Activated CD8-positive, alpha-beta T cell treated with anti-CD3 and anti-CD28 coated beads for 36 hours (primary cell): ENCODE results near the gene FKBP2. TPM values are rescaled to one million over a fixed set of nuclear protein-coding genes. Genes with fewer than 3 reads are reported as not detected.

Source experiments
- ATAC-seq: fragments of 200-7000 bp; cut with Tn5 transposase; one replicate; pipeline ENCODE4 v1.10.0; 2021; ENCODE audit warnings: mild to moderate bottlenecking, moderate library complexity
- CTCF ChIA-PET: fragments of 350-600 bp; sonication (Branson Sonifier 250); formaldehyde crosslinking; loops from one replicate; lab custom pipeline; 2021; ENCODE audit warnings: antibody characterized with exemption; lab: Charles Lee
- POLR2A ChIA-PET: fragments of 350-600 bp; sonication (Branson Sonifier 250); formaldehyde crosslinking; loops from one replicate; lab custom pipeline; 2021; ENCODE audit warnings: antibody characterized with exemption; lab: Charles Lee
- DNase-seq: peaks from one replicate; pipeline ENCODE4 v3.0.0-alpha.2; 2020
- H3K27ac Mint-ChIP-seq: one replicate; pipeline ENCODE4 v1.8.0; 2021; ENCODE audit warnings: mild to moderate bottlenecking, mixed read lengths
- H3K27me3 Mint-ChIP-seq: one replicate; pipeline ENCODE4 v1.8.0; 2021; ENCODE audit warnings: mixed read lengths
- H3K36me3 Mint-ChIP-seq: one replicate; pipeline ENCODE4 v1.8.0; 2021; ENCODE audit warnings: low read depth, mixed read lengths
- H3K4me1 Mint-ChIP-seq: one replicate; pipeline ENCODE4 v1.8.0; 2021; ENCODE audit warnings: low read depth, mixed read lengths
- H3K4me3 Mint-ChIP-seq: one replicate; pipeline ENCODE4 v1.8.0; 2021; ENCODE audit warnings: mild to moderate bottlenecking, moderate library complexity, mixed read lengths
- H3K9me3 Mint-ChIP-seq: one replicate; pipeline ENCODE4 v1.8.0; 2021; ENCODE audit warnings: mixed read lengths
- CTCF ChIP-seq: fragments of 200-600 bp; IDR thresholded peaks from one replicate; pipeline ENCODE4 v1.8.0; 2022; ENCODE audit warnings: antibody characterized with exemption, mild to moderate bottlenecking
- intact Hi-C: fragments of 100-400 bp; cut with micrococcal nuclease; formaldehyde crosslinking; loops from one replicate; pipeline ENCODE4 v1.10.0; 2022
- total RNA-seq, 2 experiments: library from RNA; stranded (reverse); gene quantifications; one replicate each; pipeline ENCODE4 v1.2.3, GENCODE V29; 2021

Gene FKBP2
- total RNA-seq, 2 experiments from 2014 or later: 23.5 to 26.9 TPM

DNA sequence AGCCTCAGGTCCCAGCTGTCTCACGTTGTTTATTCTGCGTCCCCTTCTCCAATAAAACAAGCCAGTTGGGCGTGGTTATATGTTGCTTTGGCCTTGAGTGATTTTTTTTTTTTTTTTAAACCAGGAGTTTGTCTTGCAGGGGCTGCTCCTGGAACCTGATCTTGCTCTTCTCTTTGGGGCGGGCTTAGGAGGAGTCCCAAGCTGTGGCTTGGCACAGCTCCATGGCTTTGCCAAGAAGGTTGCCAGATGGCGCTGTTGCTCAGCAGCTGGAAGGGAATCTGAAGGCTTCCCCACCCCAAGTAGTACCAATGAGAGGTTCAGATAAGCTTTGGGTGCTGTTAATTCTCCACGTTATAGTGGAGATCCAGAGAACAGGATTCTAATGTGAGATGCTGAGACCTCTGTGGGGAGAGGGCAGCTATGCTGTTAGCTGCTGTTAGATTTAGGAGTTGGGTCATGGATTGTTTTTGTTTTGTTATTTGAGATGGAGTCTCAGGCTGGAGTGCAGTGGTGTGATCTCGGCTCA is 36.4 kb upstream of the FKBP2 start:
- H3K27me3 Mint-ChIP-seq: no peaks in the 10 kb centered on the region
- no peaks in the 10 kb centered on the region for H3K9me3 Mint-ChIP-seq
- peak overlapping the region; percentile 65 for H3K27ac Mint-ChIP-seq
- peak; percentile 87 for DNase-seq
- ChIA-PET CTCF (interaction anchor here (0.7 to 7.5 kb wide), 25 partner anchors 9 to 155 kb away, joined by 3 to 111 read pairs (median 7); partner anchors contain the start of genes BAD, CATSPERZ, FKBP2 and NUDT22), POLR2A (interaction anchor here (0.7 to 9.7 kb wide), 15 partner anchors 7 to 119 kb away, joined by 3 to 206 read pairs (median 4); partner anchors contain the start of genes ESRRA, FKBP2, NUDT22 and PLCB3)
- peak; percentile 62 for TF ChIP-seq CTCF
- peak; percentile 10 for ATAC-seq
- H3K4me1 Mint-ChIP-seq: peaks cover 44% of the 10 kb centered on the region
- peak overlapping the region; percentile 53 for H3K4me3 Mint-ChIP-seq
- intact Hi-C loops: loop anchor here (5.0 kb wide), 1 partner anchor 98 kb away; the partner anchor contains the start of gene CATSPERZ
- H3K36me3 Mint-ChIP-seq: peaks cover 79% of the 10 kb centered on the region

DNA sequence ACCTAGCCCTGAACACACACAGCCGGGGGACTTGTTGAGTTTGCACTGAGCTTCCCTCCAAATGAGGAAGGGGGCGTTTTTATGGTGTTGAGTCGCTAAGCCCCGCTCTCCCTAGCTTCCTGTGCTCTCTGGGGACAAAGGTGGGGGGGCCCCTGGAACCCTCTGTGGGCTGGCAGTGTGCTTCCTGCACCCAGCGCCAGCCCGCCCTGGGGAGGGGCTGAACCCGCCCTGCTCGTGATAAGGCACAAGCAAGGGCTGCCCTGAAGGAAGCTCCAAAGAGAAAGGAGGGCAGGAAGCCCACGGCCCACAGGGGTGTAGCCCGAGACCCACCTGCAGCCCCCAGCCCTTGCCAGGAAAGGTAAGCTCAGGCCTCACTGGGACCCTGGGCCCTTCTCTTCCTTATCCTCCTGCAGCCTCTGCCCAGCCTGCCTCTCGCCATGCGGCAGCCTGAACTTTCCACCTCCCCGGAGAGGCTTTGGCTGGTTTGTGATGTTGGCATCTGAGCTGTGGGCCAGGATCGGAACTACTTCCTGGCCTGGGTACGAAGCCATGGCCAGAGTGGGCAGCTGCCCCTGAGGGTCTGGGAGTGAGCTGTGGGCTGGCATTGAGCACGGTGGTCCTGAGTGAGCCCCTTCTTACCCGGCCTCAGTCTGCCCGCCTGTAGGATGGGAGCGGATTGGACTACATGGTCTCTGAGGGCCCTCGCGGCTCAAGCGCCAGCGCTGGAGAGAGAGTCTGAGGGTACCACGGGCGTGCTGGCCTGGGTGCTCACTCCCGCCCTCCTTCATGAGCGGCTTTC is 34.2 kb upstream of the FKBP2 start, which contains the start of gene FERMT3:
Gene FERMT3, plus strand, starts transcription at position 265 of the 799 bp plus-strand sequence. CDS start 644 bp downstream, outside the sequence.
- no peak for TF ChIP-seq CTCF
- Mint-ChIP-seq H3K27ac (peak within 1 kb of the TSS; percentile 97), H3K27me3 (no peaks in the 10 kb centered on the region), H3K36me3 (peaks cover 73% of the 10 kb centered on the region), H3K4me1 (peaks cover 48% of the 10 kb centered on the region), H3K4me3 (peak within 1 kb of the TSS; percentile 92), H3K9me3 (no peaks in the 10 kb centered on the region)
- intact Hi-C loops: no loop called here
- ChIA-PET CTCF (interaction anchor here (0.9 to 7.5 kb wide), 14 partner anchors 9 to 148 kb away, joined by 3 to 111 read pairs (median 9); partner anchors contain the start of genes CATSPERZ, NUDT22, PLCB3 and PPP1R14B), POLR2A (interaction anchor here (0.5 to 9.7 kb wide), 37 partner anchors 9 to 528 kb away, joined by 3 to 206 read pairs (median 4); partner anchors contain the start of genes CCDC88B, DNAJC4, ESRRA and MACROD1)
- ATAC-seq (peak; percentile 62), DNase-seq (peak; percentile 90)

DNA sequence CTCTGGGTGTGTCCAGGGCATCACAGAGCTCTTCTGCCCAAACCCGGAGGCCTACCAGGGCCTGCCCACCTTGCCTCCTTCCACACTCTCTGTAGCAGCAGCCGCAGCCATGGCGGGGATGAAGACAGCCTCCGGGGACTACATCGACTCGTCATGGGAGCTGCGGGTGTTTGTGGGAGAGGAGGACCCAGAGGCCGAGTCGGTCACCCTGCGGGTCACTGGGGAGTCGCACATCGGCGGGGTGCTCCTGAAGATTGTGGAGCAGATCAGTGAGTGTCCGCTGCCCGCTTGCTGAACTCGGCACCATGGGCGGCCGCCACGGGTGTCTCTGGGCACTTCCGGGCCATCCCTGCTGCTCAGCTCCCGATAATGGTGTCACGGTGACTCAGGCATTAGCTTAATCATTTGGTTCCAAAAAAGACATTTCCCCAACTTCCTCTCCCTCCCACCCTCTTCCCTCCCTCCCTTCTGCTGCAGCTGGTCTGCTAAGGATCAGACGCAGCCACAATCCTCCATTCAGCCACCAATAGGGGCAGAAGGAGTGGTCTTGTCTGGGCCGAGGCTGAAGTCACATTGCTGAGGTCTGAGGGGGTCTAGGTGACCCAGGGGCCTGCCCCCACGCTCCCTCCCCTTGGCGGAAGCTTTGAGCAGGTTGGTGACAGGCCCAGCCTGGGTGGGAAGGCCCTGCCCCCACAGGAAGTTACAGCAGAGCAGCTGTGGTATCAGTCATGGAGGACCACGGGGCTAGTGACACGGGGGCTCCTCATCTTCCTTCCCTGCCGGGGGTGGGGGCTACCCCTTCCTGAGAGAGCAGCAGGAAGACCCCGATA is 33.4 kb upstream of the FKBP2 start:
- Mint-ChIP-seq H3K9me3 (no peaks in the 10 kb centered on the region), H3K4me3 (peak overlapping the region; percentile 92), H3K27ac (peak overlapping the region; percentile 97), H3K36me3 (peaks cover 75% of the 10 kb centered on the region), H3K27me3 (no peaks in the 10 kb centered on the region), H3K4me1 (peaks cover 52% of the 10 kb centered on the region)
- intact Hi-C loops: no loop called here
- no peak for TF ChIP-seq CTCF
- peak; percentile 83 for ATAC-seq
- CTCF ChIA-PET: interaction anchor here (1.1 to 7.5 kb wide), 10 partner anchors 10 to 148 kb away, joined by 3 to 111 read pairs (median 34); partner anchors contain the start of genes CATSPERZ, NUDT22, PLCB3 and PPP1R14B
- DNase-seq: peak; percentile 96
- POLR2A ChIA-PET: interaction anchor here (0.6 to 9.7 kb wide), 30 partner anchors 10 to 527 kb away, joined by 3 to 206 read pairs (median 5); partner anchors contain the start of genes CCDC88B, DNAJC4, ESRRA and MACROD1

DNA sequence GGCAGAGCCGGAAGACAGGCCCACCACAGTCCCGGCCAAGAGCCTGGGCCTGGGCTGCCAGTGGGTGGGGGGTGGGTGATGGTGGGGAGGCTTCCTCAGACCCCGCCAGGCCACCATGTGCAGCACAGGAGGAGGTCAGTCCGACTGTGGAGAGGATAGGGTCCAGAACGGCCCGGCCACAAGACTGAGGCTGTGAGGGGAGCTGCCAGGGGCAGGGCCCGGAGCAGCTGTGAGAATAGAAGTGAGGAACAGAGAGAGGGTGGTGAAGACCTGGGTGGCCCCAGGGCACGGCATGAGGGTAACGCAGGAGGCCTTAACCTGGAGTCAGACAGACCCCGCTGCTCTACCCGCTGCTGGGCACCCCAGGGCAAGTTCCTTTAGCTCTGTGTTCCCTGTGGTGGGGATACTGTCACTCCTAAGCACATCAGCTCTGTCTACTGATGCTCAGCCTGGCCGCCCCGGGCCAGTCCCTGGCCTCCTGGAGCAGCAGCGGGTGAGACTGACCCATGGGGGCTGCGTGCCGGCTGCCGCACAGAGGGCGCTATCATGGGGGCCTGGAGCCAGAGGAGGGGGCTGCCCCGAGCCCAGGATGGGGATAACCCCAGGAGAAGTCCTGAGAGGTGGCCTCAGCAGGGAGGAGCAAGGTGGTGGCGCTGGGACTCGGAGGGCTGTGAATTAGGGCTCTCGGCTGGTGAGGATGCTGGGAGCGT is 32.7 kb upstream of the FKBP2 start:
- Mint-ChIP-seq H3K4me3 (peak overlapping the region; percentile 92), H3K27me3 (no peaks in the 10 kb centered on the region), H3K27ac (peak overlapping the region; percentile 97), H3K4me1 (peaks cover 52% of the 10 kb centered on the region), H3K36me3 (peaks cover 72% of the 10 kb centered on the region), H3K9me3 (no peaks in the 10 kb centered on the region)
- no peak for DNase-seq
- no peak for TF ChIP-seq CTCF
- ChIA-PET CTCF (interaction anchor here (3.3 to 7.5 kb wide), 7 partner anchors 10 to 109 kb away, joined by 13 to 111 read pairs (median 42); partner anchors contain the start of genes CATSPERZ, NUDT22, PLCB3 and PPP1R14B), POLR2A (interaction anchor here (1.0 to 9.7 kb wide), 17 partner anchors 9 to 132 kb away, joined by 3 to 206 read pairs (median 9); partner anchors contain the start of genes CCDC88B, DNAJC4, ESRRA and NUDT22)
- intact Hi-C loops: no loop called here
- no peak for ATAC-seq
